HL-60 (cell line): ENCODE data around the gene ADSS1.

Experiments used
- CTCF ChIP-seq: IDR thresholded peaks from one replicate; pipeline ENCODE4 v1.5.1; 2011; ENCODE audit warnings: low read length, control low read depth, inconsistent platforms; ENCODE audit not compliant: insufficient read depth
- GABPA ChIP-seq: IDR thresholded peaks from 2 replicates; pipeline ENCODE4 v1.6.1; 2012; ENCODE audit warnings: low read depth
- POLR2AphosphoS5 ChIP-seq: IDR thresholded peaks from 2 replicates; pipeline ENCODE4 v1.6.1; 2012; ENCODE audit warnings: low read depth
- SPI1 ChIP-seq: IDR thresholded peaks from 2 replicates; pipeline ENCODE4 v1.6.1; 2012; ENCODE audit warnings: low read depth, mild to moderate bottlenecking, borderline replicate concordance
- TF ChIP-seq, protein P1 (sequence below): IDR thresholded peaks from 2 replicates; pipeline ENCODE4 v1.6.1; 2012; ENCODE audit warnings: low read depth; ENCODE audit not compliant: insufficient replicate concordance

- TF ChIP-seq CTCF (no peak), POLR2AphosphoS5 (no peak), SPI1 (no peak), GABPA (no peak)
- TF ChIP-seq, protein P1, sequence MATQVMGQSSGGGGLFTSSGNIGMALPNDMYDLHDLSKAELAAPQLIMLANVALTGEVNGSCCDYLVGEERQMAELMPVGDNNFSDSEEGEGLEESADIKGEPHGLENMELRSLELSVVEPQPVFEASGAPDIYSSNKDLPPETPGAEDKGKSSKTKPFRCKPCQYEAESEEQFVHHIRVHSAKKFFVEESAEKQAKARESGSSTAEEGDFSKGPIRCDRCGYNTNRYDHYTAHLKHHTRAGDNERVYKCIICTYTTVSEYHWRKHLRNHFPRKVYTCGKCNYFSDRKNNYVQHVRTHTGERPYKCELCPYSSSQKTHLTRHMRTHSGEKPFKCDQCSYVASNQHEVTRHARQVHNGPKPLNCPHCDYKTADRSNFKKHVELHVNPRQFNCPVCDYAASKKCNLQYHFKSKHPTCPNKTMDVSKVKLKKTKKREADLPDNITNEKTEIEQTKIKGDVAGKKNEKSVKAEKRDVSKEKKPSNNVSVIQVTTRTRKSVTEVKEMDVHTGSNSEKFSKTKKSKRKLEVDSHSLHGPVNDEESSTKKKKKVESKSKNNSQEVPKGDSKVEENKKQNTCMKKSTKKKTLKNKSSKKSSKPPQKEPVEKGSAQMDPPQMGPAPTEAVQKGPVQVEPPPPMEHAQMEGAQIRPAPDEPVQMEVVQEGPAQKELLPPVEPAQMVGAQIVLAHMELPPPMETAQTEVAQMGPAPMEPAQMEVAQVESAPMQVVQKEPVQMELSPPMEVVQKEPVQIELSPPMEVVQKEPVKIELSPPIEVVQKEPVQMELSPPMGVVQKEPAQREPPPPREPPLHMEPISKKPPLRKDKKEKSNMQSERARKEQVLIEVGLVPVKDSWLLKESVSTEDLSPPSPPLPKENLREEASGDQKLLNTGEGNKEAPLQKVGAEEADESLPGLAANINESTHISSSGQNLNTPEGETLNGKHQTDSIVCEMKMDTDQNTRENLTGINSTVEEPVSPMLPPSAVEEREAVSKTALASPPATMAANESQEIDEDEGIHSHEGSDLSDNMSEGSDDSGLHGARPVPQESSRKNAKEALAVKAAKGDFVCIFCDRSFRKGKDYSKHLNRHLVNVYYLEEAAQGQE: no peak
These were observed 6.9 kb upstream of the ADSS1 start for GRCh38 chr14:104717137-104717536.
